HG02884 (cell line): Measurements from ENCODE around the gene CDH13.

Experiments
- ATAC-seq: cut with Tn5 transposase; IDR thresholded peaks from one replicate; pipeline ENCODE4 v1.9.1; 2021; ENCODE audit warnings: mild to moderate bottlenecking, moderate library complexity; ENCODE audit not compliant: unreplicated experiment

The CDH13 gene

DNA sequence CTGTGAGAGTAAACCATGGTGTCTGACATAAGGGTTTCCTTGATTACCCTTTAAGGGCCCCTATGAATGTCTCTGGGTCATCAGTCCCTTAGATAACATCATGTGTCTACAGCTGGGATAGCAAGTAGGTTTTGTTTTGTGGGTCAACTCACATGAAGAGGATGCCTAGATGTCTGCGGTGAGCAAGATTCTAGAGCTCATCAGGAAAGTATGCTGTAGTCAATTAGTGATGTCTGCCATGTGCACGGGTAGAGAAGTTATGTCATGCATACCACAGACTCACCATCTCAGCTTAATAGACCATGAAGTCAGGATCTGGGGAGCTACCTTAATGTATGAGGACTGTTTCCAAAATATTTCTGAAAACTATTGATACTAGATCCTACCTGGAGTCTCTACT, 57.5 kb downstream of the CDH13 start:
- no peak for ATAC-seq

DNA sequence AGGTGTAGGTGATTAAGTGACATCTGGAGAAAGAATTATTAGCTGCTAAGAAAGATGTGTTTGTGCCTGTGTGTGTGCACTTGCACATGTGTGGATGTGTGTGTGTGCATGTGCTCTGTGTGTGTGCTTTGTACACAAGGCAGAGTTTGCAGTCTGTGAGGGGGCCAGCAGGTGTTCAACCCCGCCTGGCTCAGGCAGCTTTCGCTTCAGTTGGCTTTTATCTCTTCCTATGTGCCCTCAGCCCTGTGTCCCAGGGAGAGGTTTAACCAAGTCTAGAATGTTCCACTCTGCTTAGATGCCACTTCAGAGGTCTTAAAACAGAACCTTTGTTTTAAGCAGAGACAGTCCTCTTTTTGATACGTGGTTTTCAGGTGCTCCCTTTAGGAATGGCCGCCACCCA, 58.8 kb downstream of the CDH13 start:
- no peak for ATAC-seq

DNA sequence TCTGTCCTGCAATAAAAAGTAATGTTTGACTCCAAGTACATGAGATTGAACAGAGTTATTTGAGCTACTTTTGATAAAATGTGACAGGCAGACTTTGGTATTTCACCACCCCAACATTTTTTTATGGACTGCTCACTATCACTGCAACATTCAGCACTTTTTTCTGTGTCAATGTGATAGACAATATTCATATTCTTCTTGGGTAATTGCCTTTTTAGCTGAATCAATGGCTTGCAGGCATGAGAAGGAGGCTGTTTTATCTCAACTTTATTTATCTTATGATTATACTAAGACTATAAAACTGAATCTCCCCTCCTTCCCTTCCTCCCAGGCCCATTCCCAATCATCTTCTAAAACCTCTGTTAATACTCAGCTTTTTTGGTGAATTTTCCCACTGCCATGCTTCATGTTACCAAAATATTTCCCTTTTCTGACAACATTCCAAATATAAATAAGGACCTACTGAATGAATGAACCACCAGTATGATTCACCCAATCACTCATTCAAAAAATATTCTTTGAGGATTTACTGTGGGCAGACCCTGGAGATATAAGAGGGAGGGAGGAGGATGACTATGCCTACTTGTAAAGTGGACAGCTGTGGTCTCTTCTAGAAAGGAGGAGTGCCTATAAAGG, 67.6 kb downstream of the CDH13 start:
- ATAC-seq: no peak

DNA sequence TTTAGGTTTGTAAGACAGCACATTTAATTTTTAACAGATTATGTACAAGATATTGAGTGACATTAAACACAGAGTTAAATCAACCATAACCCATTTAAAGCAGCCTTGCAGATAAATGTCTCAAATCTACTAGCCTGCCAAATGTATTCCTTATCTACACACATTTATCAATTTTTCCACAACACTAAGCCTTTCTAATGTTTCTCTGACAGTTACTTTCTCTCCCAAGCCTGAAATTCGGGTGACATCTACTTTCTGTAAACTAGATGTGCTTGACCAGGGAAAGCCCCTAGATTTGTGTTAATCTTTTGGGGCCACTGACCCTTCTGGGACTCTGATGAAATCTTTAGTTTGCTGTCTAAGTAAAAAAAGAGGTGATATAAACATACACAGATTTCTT, 69.0 kb downstream of the CDH13 start:
- no peak for ATAC-seq

DNA sequence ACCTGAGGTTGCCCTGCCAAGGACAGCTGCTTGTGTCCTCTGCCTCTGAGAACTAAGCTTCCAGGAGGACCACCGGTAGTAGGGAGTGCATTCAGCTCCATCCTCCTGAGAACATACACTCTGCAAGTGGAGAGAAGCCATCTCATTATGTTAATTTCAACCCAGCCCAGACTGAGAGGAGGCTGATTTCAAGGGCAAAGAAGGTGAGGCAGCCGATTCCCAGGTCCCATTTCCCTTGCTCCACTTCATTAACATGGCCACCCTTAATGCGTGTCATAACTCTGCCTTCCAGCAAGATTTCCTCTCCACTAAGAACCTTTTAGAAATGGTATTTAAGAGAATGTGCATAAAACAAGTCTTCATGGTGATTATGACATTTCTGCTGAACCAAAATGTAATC, 72.5 kb downstream of the CDH13 start:
- no peak for ATAC-seq

DNA sequence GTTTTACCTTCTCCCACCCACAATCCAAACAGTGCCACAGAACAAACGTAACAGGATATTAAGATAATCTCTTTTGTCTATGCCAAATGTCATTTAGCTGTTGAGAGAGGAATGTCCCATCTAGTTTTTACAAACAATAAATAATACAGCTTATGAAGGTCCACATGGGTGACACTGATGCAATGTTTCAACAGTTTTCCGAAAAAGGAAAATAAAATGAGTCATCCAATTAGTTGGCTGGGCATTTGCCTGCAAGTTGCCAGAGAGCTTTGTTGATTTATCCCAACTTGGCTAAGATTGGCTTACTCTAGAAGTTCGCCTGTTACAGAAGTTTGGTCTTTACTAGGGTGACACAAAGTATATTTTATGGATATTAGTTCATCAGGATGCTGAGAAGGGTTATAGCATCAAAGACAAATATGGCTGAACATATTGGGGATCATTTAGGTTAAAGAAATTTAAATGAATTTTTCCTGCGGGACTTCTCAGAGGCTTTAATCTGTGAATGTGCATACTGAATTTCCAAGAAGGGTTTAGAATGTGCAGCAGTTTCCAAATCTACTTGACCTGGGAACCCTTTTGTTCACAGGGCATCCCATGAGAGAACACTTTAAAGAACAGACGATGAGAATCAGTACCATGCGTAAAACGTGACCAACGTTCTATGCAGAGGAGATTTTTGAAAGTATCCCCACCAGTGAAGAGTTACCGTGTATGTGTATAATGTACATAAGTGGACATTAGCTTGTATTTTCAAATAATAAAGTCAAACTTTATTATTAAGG, 73.1 kb downstream of the CDH13 start:
- no peak for ATAC-seq

DNA sequence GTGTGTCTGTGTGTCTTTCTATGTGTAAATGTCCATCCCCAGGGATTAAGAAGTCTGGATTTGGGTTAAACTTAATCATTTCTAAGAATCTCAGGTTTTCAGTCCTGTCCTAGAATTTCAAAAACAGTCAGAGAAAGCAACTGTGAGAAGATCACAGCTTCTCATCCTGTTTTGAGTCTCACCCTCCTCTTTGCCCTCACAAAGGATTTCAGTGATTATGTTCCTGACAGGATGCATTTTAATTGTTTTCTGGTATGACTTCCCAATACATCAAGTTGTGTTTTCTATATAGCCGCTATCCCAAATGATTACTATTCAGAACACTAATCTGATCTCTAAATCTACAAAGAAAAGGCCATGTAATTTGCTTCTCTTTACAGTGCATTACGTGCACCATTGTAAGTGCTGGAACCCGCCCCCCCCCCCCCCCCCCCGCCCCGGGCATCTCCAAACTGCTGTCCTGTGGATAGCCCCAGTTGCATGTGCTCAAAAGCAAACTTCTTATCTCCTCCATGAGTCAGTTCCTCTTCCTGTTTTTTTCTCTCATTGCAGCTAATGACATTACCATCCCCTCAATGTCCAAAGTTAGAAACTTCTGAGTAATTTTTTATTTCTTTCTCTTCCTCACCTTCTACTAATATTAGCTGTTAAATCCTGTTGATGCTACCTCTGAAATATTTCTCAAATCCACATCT, 73.9 kb downstream of the CDH13 start:
- ATAC-seq: no peak

DNA sequence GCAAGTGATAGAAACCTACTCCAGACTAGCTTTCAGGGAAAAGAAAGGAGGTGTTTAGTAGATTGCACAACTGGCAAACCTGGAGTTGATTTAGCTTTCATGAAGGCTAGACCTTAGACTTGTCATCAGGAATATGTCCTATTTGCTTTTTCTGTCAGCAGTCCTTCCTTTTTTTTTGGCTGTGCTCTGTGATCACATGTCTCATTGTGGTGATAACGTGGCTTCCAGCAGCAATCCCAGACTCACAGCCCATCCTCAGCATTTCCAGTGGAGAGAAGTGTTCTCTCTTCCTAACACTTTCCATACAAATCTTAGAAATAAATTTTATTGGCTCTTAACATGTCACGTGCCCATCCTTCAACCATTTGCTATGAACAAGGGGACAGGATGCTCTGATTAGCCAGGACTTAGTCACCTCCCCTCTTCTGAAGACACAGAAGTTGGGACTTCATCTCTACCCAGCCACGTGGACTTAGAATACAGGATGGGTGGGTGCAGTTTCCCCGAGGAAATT, 74.7 kb downstream of the CDH13 start:
- no peak for ATAC-seq

DNA sequence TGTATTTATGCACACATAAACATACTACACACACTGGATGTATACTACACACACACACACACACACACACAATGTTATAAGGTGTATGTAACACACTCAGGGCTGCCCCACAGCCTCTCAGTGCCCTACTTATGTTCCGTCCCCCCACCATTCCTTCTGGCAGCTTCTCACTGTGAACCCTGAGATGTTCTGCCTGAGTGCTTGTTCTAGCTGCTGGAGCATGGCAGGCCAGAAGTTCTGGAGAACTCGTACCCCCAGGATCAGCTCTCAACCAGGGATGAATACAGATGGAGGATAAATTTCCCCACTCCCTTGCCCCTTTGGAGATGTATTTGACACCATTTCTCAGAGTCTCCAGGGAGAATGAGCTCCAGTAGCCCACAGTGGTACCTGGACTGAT, 76.4 kb downstream of the CDH13 start:
- no peak for ATAC-seq

DNA sequence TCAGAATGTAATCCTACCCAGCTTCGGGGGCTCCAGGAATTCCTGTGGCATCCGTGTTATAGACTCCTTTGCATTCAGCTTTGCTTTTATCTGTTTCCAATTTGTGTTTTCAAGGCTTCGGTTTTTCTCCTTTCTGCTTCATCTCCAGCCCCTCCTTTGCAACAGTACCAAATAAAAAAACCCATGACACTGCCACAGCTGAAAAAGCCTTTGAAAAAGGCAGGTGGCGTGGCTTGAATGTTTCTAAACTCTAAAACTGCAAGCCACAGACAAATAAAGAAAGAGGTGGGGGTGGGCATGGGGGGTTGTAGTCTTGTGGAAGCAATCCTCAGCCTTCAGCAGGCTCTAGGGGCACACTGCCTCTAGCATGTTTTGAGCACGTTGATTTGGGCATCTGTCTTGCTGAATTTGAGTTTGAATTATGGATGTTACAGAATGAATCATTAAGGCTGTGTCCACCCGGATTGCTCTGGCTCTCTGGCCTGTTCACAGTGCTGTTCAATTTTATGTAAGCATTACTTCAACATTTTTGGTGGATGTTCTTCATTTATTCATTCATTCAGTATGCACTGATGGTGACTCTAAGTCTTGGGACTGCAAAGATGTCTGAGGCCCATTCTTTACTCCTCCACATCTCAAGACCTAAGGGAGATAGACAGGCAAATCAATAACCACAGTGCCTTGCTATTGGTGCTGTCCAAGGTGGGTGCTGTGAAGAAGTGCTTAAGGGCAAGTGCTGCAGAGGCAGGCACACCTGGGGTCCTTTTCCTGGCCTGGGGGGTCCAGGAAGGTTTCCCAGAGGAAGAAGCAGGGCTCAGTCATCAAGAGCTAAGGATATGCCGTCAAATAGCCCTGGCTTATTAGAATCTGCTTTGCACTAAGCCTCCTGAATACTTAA, 77.4 kb downstream of the CDH13 start:
- no peak for ATAC-seq

DNA sequence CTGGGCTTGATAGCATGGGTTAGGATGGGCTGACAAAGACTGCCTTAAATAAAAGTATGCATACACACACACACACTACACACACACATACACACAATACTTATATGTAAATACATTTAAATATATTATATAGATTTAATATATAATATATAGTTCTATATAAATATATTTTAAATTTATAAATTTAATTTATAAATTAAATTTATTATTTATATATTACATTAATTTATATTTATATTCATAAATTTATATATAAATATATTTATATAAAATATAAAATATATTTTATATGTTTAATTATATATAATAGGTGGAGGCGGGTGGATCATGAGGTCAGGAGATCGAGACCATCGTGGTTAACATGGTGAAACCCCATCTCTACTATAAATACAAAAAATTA, 83.2 kb downstream of the CDH13 start:
- no peak for ATAC-seq

DNA sequence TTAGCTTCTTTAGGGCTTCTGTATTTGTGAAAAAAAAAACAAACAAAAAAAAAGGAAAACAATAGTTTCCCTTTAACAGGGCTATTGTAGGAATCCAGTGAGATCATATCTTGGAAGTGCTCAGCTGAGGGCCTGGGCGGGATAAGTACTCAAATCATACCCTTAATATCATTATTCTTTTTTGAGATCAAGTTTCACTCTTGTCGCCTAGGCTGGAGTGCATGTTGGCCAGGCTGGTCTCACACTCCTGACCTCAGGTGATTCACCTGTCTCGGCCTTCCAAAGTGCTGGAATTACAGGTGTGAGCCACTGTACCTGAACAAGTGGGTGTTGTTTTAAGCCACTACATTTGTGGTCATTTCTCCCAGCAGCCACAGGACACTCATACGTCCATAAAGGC, 87.0 kb downstream of the CDH13 start:
- no peak for ATAC-seq

DNA sequence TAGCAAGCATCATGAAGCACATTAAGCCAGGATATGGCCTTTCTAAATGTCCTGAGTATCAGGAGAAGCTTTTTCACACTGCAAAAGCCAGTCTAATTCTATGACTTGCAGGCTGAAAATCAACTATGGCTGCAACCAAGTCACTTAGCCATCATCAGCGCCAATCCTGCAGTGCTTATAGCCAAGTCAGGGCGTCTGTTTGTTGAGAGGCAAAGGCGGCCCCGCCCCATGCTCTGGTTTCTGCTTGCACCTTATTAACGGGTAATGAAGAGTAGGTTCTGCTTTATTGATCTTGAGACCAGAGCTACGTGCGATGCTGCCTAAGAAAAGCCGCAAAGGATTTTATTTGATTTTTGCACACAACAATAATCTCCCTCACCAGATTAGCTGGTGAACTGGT, 88.4 kb downstream of the CDH13 start:
- ATAC-seq: no peak

DNA sequence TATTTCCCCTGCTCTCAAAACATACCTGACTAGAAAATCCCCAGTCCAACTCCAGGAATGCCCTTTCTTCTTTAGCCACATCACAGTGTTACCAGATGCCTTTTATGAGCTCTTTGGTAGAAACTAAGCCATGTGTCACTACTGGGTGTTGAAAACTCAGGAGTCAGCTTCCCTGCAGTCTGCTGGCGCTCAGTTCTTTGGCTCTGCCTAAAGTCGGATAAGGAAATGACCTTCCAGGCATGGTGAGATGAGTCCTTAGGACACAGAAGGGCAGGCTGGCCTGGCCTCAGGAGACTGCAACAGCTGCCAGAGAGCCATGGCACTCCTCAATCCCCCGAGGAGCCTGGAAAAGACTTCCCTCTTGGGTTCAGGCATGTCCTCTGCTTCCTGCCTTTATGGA, 89.1 kb downstream of the CDH13 start:
- no peak for ATAC-seq

DNA sequence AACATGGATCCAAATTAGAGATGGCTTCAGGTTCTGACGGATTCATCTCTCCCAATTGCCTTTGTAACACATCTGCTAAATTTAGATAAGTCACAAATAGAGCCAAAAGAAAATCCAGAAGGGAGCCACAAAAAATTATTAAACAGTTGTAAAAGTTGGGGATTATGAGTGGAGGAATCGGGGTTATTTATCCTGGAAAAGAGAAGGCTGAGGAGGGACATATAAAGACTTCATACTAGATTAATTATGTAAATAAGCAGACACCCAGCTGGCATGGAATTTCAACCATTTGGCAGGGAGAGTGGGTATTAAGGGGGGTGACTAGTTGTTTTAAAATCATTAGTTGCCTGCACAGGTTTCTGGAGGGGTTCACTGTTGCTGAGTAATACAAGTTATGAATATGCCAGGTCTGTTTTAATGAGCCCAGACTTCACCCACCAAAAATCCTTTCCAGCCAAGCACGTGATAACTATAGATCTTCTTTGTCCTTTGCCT, 89.6 kb downstream of the CDH13 start:
- no peak for ATAC-seq

DNA sequence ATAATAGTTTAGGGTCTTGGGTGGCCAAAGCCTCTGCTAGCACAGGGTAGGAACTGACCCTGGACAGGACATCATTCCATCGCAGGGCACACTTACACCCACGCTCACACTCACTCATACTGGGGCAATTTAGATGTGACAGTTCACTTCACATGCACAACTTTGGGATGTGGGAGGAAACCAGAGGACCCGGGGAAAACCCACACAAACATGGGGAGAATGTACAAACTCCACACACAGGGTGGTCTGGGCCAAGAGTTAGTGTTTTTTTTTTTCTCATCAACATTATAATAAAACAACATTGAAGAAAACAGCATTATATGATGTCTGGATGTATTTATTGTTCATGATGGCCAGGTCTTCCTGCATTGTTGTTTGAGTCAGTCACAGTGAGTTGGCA, 93.6 kb downstream of the CDH13 start:
- ATAC-seq: no peak

DNA sequence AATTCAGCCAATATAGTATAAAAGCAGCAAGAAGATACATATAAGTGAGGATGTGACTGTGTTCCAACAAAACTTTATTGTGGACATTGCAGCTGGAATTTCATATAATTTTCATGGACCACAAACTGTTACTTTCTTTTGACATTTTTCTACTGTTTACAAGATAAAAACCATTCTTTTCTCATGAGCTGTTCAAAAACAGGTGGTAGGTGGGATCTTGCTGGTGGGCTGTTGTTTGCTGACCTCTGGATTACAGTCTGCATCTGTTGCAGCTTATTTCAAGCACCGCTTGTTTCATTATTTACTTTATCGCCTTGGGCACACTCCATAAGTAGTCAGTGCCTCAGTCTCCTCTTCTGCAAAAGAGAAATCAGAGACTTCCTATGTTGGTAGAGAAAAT, 99.5 kb downstream of the CDH13 start:
- no peak for ATAC-seq

DNA sequence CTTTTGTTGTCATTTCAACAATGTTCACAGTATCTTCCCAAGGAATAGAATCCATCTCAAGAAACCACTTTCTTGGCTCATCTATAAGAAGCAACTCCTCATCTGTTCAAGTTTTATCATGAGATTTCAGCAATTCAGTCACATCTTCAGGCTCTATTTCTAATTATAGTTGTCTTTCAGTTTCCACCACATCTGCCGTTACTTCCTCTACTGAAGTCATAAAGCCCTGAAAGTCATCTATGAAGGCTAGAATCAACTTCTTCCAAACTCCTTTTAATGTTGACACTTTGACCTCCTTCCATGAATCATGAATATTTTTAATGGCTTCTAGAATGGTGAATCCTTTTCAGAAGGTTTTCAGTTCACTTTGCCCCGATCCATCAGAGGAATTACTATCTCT, 102.1 kb downstream of the CDH13 start:
- peak; percentile 76 for ATAC-seq

DNA sequence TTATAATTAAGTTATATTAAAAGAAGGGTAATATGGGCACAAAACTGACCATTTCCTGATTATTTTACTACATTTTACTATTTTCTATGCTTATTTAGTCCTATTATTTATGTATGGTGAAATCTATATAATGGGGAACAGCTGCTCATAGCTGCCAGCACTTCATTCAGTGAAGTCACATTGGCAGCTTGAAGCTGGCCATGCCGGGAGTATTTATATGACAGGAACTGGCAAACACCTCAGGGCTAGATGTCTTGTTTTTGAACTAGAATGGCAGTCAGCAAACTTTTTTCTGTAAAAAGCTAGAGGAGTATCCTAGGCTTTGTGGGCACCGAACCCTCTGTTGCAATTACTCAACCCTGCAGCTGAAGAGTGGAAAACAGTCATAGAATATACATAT, 104.1 kb downstream of the CDH13 start:
- no peak for ATAC-seq

DNA sequence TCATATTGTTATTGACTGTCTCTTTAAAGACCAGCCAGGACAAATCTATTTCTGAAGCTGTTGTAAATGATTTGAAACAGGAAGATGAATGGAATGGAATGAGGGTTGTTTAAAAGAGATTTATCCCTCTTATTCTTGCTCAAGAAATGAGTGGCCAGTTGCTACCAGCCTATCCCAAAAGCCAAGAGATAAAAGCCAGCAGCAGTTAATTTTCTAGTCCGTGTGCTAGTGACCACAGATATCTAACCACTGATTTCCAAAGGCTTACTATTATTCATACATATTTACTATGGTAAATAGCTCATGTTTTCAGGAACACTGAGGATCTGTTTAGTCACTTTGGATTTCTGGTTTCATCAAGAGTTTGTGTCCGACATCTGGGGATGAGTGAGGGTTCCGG, 105.7 kb downstream of the CDH13 start:
- ATAC-seq: no peak

DNA sequence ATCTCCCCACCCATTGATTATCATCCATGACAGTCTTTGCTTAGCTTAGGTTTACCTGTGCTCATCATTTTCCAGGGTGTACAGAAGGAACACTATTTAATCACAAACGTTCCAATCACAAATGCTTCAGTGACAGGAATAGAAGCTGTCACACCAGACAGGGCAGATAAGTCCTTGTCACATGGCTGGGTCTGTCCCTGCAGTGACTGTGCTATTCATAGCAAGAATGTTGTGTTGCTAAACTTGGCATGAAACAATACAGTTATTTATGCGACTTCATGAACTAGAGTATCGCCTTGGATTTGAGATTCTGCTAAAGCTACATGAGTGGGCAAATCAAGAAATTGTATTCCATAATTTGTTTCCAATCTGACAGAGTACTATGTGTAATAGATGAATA, 108.4 kb downstream of the CDH13 start:
- peak; percentile 73 for ATAC-seq
